ENCODE measurements around the gene SBK1.

SBK1 gene

GRCh38 chr16:28259091-28259780 lies 33.1 kb upstream of the SBK1 start:
- no peak overlapping the region for H2AFZ ChIP-seq (ENCODE audit: low read length)
- no peaks in the 10 kb centered on the region for H3K4me1 ChIP-seq (ENCODE audit: insufficient read depth, low read length, severe bottlenecking)
- no peaks in the 10 kb centered on the region for H3K9me3 ChIP-seq (ENCODE audit: low read length)
- no peak overlapping the region for H3K4me3 ChIP-seq (ENCODE audit: low read depth, low read length, poor library complexity, severe bottlenecking)
- no peaks in the 10 kb centered on the region for H4K20me1 ChIP-seq (ENCODE audit: insufficient read depth, low read length)
- no peaks in the 10 kb centered on the region; the same call in 1 of the 2 replicates for H3K27me3 ChIP-seq (ENCODE audit: insufficient read depth, low read length)
- no peak overlapping the region for H3K9ac ChIP-seq (ENCODE audit: low read length)
- TF ChIP-seq CTCF (IDR thresholded peaks at IDR 0.05; ENCODE audit: low read length): no peak
- TF ChIP-seq EZH2 (IDR thresholded peaks at IDR 0.05; ENCODE audit: borderline replicate concordance, low read length): no peak
- no peaks in the 10 kb centered on the region for H3K9me2 ChIP-seq (ENCODE audit: low read depth, low read length)
- H3K79me2 ChIP-seq (ENCODE audit: insufficient read depth, low read length): no peaks in the 10 kb centered on the region
- H3K27ac ChIP-seq (ENCODE audit: low read depth, low read length, poor library complexity, severe bottlenecking): no peak overlapping the region
- H3K4me2 ChIP-seq (ENCODE audit: low read length): no peak overlapping the region
- H3F3A ChIP-seq (ENCODE audit: insufficient read depth, low read length): no peaks in the 10 kb centered on the region
- no peaks in the 10 kb centered on the region for H3K36me3 ChIP-seq (ENCODE audit: insufficient read depth, low read length)

- Histone ChIP-seq H3K9ac (ENCODE audit: low read length) (no peak overlapping the region), H3K27me3 (ENCODE audit: insufficient read depth, low read length) (no peaks in the 10 kb centered on the region; the same call in 1 of the 2 replicates), H3K4me3 (ENCODE audit: low read depth, low read length, poor library complexity, severe bottlenecking) (no peak overlapping the region)
These were observed 32.6 kb upstream of the SBK1 start for GRCh38 chr16:28259781-28260150.

GRCh38 chr16:28260193-28260592 lies 32.1 kb upstream of the SBK1 start:
- no peaks in the 10 kb centered on the region for H3K36me3 ChIP-seq (ENCODE audit: insufficient read depth, low read length)
- TF ChIP-seq CTCF (IDR thresholded peaks at IDR 0.05; ENCODE audit: low read length): no peak
- TF ChIP-seq EZH2 (IDR thresholded peaks at IDR 0.05; ENCODE audit: borderline replicate concordance, low read length): no peak
- H4K20me1 ChIP-seq (ENCODE audit: insufficient read depth, low read length): no peaks in the 10 kb centered on the region
- H3K4me2 ChIP-seq (ENCODE audit: low read length): no peak overlapping the region
- H3K79me2 ChIP-seq (ENCODE audit: insufficient read depth, low read length): no peaks in the 10 kb centered on the region
- H3K4me3 ChIP-seq (ENCODE audit: low read depth, low read length, poor library complexity, severe bottlenecking): no peak overlapping the region
- H3K4me1 ChIP-seq (ENCODE audit: insufficient read depth, low read length, severe bottlenecking): no peaks in the 10 kb centered on the region
- H2AFZ ChIP-seq (ENCODE audit: low read length): no peak overlapping the region
- no peaks in the 10 kb centered on the region; the same call in 1 of the 2 replicates for H3K27me3 ChIP-seq (ENCODE audit: insufficient read depth, low read length)
- H3F3A ChIP-seq (ENCODE audit: insufficient read depth, low read length): no peaks in the 10 kb centered on the region
- no peak overlapping the region for H3K27ac ChIP-seq (ENCODE audit: low read depth, low read length, poor library complexity, severe bottlenecking)
- H3K9ac ChIP-seq (ENCODE audit: low read length): no peak overlapping the region
- no peaks in the 10 kb centered on the region for H3K9me3 ChIP-seq (ENCODE audit: low read length)
- H3K9me2 ChIP-seq (ENCODE audit: low read depth, low read length): no peaks in the 10 kb centered on the region

More at GRCh38 chr16:28259781-28260150, 32.6 kb upstream of the SBK1 start:
- H3K36me3 ChIP-seq (ENCODE audit: insufficient read depth, low read length): no peaks in the 10 kb centered on the region
- H3F3A ChIP-seq (ENCODE audit: insufficient read depth, low read length): no peaks in the 10 kb centered on the region
- no peaks in the 10 kb centered on the region for H3K9me2 ChIP-seq (ENCODE audit: low read depth, low read length)
- no peak overlapping the region for H3K27ac ChIP-seq (ENCODE audit: low read depth, low read length, poor library complexity, severe bottlenecking)
- no peaks in the 10 kb centered on the region for H4K20me1 ChIP-seq (ENCODE audit: insufficient read depth, low read length)
- H3K4me1 ChIP-seq (ENCODE audit: insufficient read depth, low read length, severe bottlenecking): no peaks in the 10 kb centered on the region
- TF ChIP-seq CTCF (IDR thresholded peaks at IDR 0.05; ENCODE audit: low read length): no peak
- H3K4me2 ChIP-seq (ENCODE audit: low read length): no peak overlapping the region
- no peaks in the 10 kb centered on the region for H3K9me3 ChIP-seq (ENCODE audit: low read length)
- no peak overlapping the region for H2AFZ ChIP-seq (ENCODE audit: low read length)
- H3K79me2 ChIP-seq (ENCODE audit: insufficient read depth, low read length): no peaks in the 10 kb centered on the region
